AG09309 (cell line): ENCODE results near the gene BLM.
"Not testable (repeated sequence)": the region's sequence is repeated elsewhere in the genome, so short reads cannot be mapped to it uniquely, and the experiment has no call there.

ENCODE experiments used
- DNase-seq: peaks from one replicate; pipeline ENCODE4 v3.0.0-alpha.2; 2010; ENCODE audit warnings: low read depth
- H3K4me3 ChIP-seq: 2 replicates; pipeline ENCODE4 v1.5.1; 2011; ENCODE audit warnings: mild to moderate bottlenecking, low read depth, low read length, moderate library complexity; ENCODE audit not compliant: control insufficient read depth
- CTCF ChIP-seq: IDR thresholded peaks from 2 replicates; pipeline ENCODE4 v1.5.1; 2011; ENCODE audit warnings: mild to moderate bottlenecking, low read depth, low read length, inconsistent platforms; ENCODE audit not compliant: insufficient read depth, control insufficient read depth; ENCODE audit errors: missing control alignments

The BLM gene

GRCh38 chr15:90819850-90820249 lies 102.7 kb downstream of the BLM start:
- no peak for DNase-seq
- no peak overlapping the region for H3K4me3 ChIP-seq
- no peak for TF ChIP-seq CTCF

GRCh38 chr15:90820481-90820880 lies 103.3 kb downstream of the BLM start:
- DNase-seq = no peak
- H3K4me3 ChIP-seq = no peak overlapping the region
- no peak for TF ChIP-seq CTCF

GRCh38 chr15:90822204-90822955 lies 105.2 kb downstream of the BLM start:
- no peak for TF ChIP-seq CTCF
- DNase-seq = no peak
- H3K4me3 ChIP-seq = no peak overlapping the region

GRCh38 chr15:90823455-90823974 lies 106.4 kb downstream of the BLM start:
- no peak for TF ChIP-seq CTCF
- DNase-seq = no peak
- H3K4me3 ChIP-seq = no peak overlapping the region

- not testable (repeated sequence) for DNase-seq, H3K4me3 ChIP-seq
Measured at GRCh38 chr15:90825115-90825899, 108.2 kb downstream of the BLM start.

- DNase-seq, H3K4me3 ChIP-seq: not testable (repeated sequence)
Measured at GRCh38 chr15:90826206-90826885, 109.2 kb downstream of the BLM start.

- no peak for DNase-seq
- H3K4me3 ChIP-seq = no peak overlapping the region
- TF ChIP-seq CTCF = no peak
Measured at GRCh38 chr15:90826886-90827435, 109.8 kb downstream of the BLM start.
